ENCODE measurements around the gene AUTS2. TPM values are rescaled to one million over a fixed set of nuclear protein-coding genes. Genes with fewer than 3 reads are reported as not detected.

Gene AUTS2
- total and polyA plus RNA-seq, 2 of the 8 experiments (the other 6 are each of a cell fraction or from before 2014, with no cell fraction given), result 25.9 to 101 TPM

- TF ChIP-seq, protein P1, sequence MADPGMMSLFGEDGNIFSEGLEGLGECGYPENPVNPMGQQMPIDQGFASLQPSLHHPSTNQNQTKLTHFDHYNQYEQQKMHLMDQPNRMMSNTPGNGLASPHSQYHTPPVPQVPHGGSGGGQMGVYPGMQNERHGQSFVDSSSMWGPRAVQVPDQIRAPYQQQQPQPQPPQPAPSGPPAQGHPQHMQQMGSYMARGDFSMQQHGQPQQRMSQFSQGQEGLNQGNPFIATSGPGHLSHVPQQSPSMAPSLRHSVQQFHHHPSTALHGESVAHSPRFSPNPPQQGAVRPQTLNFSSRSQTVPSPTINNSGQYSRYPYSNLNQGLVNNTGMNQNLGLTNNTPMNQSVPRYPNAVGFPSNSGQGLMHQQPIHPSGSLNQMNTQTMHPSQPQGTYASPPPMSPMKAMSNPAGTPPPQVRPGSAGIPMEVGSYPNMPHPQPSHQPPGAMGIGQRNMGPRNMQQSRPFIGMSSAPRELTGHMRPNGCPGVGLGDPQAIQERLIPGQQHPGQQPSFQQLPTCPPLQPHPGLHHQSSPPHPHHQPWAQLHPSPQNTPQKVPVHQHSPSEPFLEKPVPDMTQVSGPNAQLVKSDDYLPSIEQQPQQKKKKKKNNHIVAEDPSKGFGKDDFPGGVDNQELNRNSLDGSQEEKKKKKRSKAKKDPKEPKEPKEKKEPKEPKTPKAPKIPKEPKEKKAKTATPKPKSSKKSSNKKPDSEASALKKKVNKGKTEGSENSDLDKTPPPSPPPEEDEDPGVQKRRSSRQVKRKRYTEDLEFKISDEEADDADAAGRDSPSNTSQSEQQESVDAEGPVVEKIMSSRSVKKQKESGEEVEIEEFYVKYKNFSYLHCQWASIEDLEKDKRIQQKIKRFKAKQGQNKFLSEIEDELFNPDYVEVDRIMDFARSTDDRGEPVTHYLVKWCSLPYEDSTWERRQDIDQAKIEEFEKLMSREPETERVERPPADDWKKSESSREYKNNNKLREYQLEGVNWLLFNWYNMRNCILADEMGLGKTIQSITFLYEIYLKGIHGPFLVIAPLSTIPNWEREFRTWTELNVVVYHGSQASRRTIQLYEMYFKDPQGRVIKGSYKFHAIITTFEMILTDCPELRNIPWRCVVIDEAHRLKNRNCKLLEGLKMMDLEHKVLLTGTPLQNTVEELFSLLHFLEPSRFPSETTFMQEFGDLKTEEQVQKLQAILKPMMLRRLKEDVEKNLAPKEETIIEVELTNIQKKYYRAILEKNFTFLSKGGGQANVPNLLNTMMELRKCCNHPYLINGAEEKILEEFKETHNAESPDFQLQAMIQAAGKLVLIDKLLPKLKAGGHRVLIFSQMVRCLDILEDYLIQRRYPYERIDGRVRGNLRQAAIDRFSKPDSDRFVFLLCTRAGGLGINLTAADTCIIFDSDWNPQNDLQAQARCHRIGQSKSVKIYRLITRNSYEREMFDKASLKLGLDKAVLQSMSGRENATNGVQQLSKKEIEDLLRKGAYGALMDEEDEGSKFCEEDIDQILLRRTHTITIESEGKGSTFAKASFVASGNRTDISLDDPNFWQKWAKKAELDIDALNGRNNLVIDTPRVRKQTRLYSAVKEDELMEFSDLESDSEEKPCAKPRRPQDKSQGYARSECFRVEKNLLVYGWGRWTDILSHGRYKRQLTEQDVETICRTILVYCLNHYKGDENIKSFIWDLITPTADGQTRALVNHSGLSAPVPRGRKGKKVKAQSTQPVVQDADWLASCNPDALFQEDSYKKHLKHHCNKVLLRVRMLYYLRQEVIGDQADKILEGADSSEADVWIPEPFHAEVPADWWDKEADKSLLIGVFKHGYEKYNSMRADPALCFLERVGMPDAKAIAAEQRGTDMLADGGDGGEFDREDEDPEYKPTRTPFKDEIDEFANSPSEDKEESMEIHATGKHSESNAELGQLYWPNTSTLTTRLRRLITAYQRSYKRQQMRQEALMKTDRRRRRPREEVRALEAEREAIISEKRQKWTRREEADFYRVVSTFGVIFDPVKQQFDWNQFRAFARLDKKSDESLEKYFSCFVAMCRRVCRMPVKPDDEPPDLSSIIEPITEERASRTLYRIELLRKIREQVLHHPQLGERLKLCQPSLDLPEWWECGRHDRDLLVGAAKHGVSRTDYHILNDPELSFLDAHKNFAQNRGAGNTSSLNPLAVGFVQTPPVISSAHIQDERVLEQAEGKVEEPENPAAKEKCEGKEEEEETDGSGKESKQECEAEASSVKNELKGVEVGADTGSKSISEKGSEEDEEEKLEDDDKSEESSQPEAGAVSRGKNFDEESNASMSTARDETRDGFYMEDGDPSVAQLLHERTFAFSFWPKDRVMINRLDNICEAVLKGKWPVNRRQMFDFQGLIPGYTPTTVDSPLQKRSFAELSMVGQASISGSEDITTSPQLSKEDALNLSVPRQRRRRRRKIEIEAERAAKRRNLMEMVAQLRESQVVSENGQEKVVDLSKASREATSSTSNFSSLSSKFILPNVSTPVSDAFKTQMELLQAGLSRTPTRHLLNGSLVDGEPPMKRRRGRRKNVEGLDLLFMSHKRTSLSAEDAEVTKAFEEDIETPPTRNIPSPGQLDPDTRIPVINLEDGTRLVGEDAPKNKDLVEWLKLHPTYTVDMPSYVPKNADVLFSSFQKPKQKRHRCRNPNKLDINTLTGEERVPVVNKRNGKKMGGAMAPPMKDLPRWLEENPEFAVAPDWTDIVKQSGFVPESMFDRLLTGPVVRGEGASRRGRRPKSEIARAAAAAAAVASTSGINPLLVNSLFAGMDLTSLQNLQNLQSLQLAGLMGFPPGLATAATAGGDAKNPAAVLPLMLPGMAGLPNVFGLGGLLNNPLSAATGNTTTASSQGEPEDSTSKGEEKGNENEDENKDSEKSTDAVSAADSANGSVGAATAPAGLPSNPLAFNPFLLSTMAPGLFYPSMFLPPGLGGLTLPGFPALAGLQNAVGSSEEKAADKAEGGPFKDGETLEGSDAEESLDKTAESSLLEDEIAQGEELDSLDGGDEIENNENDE (IDR thresholded peaks at IDR 0.05; ENCODE audit: insufficient replicate concordance, low read length), result no peak
- no peak for TF ChIP-seq POU5F1 (IDR thresholded peaks at IDR 0.05; ENCODE audit: low read depth, low read length)
- TF ChIP-seq TAF7 (optimal IDR thresholded peaks at IDR 0.05; ENCODE audit: borderline replicate concordance, low read depth, low read length), result no peak
- TF ChIP-seq EGR1 (IDR thresholded peaks at IDR 0.05; ENCODE audit: borderline replicate concordance, low read depth, low read length), result no peak
- TF ChIP-seq CBX5 (IDR thresholded peaks at IDR 0.05; ENCODE audit: low read depth, low read length), result no peak
- no peak for TF ChIP-seq SIX5 (IDR thresholded peaks at IDR 0.05; ENCODE audit: low read depth, low read length)
- TF ChIP-seq RXRA (IDR thresholded peaks at IDR 0.05; ENCODE audit: insufficient read depth, low read depth, low read length), result no peak
- no peak for TF ChIP-seq SIN3A (conservative IDR thresholded peaks at IDR 0.05 in 1 of 2, IDR thresholded peaks at IDR 0.05 in 1 of 2; ENCODE audit: low read depth in 1 of 2, low read length in 2 of 2)
- TF ChIP-seq, protein P2, sequence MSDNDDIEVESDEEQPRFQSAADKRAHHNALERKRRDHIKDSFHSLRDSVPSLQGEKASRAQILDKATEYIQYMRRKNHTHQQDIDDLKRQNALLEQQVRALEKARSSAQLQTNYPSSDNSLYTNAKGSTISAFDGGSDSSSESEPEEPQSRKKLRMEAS (IDR thresholded peaks at IDR 0.05), result no peak
These were observed 266.5 kb downstream of the AUTS2 start (continued) for GRCh38 chr7:69864822-69865221.
